Transverse colon (tissue), 4 donors: ENCODE results near the gene PCDHB12.
"Not testable (repeated sequence)": the region's sequence is repeated elsewhere in the genome, so short reads cannot be mapped to it uniquely, and the experiment has no call there.

Source experiments
- CTCF ChIP-seq, 5 experiments: fragments of 200-600 bp in 3 of 5; fragments of 450-650 bp in 2 of 5; sonication (generic) in 3 of 5; IDR thresholded peaks; 1 replicate in 2 of 5; 2 replicates in 3 of 5; pipeline ENCODE4 v1.5.1; 2016 to 2017; ENCODE audit warnings: antibody characterized with exemption in 5 of 5, inconsistent platforms in 3 of 5, mild to moderate bottlenecking in 2 of 5, moderate library complexity in 1 of 5
- EP300 ChIP-seq: sonication (generic); formaldehyde crosslinking; IDR thresholded peaks from one replicate; pipeline ENCODE4 v1.6.1; 2017; ENCODE audit warnings: antibody characterized with exemption, low read depth
- POLR2A ChIP-seq: fragments of 450-650 bp; IDR thresholded peaks from one replicate; pipeline ENCODE4 v1.6.1; 2016; ENCODE audit warnings: antibody characterized with exemption, mild to moderate bottlenecking, moderate library complexity
- POLR2AphosphoS5 ChIP-seq, 3 donors: sonication (generic); formaldehyde crosslinking; IDR thresholded peaks; one replicate each; pipeline ENCODE4 v1.6.1; 2016; ENCODE audit warnings: antibody characterized with exemption in 3 of 3

GRCh38 chr5:141184117-141184855 is 24.2 kb upstream of the PCDHB12 start:
- TF ChIP-seq EP300; CTCF (IDR thresholded peaks at IDR 0.05); POLR2A; POLR2AphosphoS5 (IDR thresholded peaks at IDR 0.05): not testable (repeated sequence)
